Upper lobe of left lung (tissue), 4 donors: ENCODE results near the gene PROSER3.

ENCODE experiments used
- CTCF ChIP-seq, 6 experiments: fragments of 450-650 bp in 4 of 6; fragments of 200-600 bp in 2 of 6; sonication (generic) in 2 of 6; IDR thresholded peaks; one replicate each; pipeline ENCODE4 v1.5.1; 2016 to 2019; ENCODE audit warnings: antibody characterized with exemption in 6 of 6
- POLR2A ChIP-seq, 4 donors: fragments of 450-650 bp; IDR thresholded peaks; one replicate each; pipeline ENCODE4 v1.5.1; 2016 to 2017; ENCODE audit warnings: antibody characterized with exemption in 4 of 4, mild to moderate bottlenecking in 2 of 4
- POLR2AphosphoS5 ChIP-seq, 2 donors: sonication (generic); formaldehyde crosslinking; IDR thresholded peaks; one replicate each; pipeline ENCODE4 v1.5.1; 2017; ENCODE audit warnings: antibody characterized with exemption in 2 of 2

GRCh38 chr19:35715355-35715809, 42.6 kb upstream of the PROSER3 start:
- TF ChIP-seq POLR2AphosphoS5 (IDR thresholded peaks at IDR 0.05) = no peak
- no peak for TF ChIP-seq CTCF (IDR thresholded peaks at IDR 0.05)
- no peak for TF ChIP-seq POLR2A (IDR thresholded peaks at IDR 0.05)
